Right renal cortex interstitium (tissue), 3 donors: ENCODE data around the gene DPH3. TPM values are rescaled to one million over a fixed set of nuclear protein-coding genes. Genes with fewer than 3 reads are reported as not detected.

Experiments
- DNase-seq, 3 donors: peaks; one replicate each; pipeline ENCODE4 v3.0.0-alpha.2; 2013; ENCODE audit warnings: low read depth in 3 of 3, low spot score in 2 of 3
- polyA plus RNA-seq, 3 donors: library from polyadenylated mRNA; unstranded; fragments of 120-200 nt; gene quantifications; one replicate each; pipeline ENCODE4 v1.2.1, GENCODE V29; 2013; ENCODE audit not compliant: insufficient read length in 3 of 3

DPH3 gene
- polyA plus RNA-seq, 3 donors: 27.8 to 29.3 (median 27.8) TPM

DNA sequence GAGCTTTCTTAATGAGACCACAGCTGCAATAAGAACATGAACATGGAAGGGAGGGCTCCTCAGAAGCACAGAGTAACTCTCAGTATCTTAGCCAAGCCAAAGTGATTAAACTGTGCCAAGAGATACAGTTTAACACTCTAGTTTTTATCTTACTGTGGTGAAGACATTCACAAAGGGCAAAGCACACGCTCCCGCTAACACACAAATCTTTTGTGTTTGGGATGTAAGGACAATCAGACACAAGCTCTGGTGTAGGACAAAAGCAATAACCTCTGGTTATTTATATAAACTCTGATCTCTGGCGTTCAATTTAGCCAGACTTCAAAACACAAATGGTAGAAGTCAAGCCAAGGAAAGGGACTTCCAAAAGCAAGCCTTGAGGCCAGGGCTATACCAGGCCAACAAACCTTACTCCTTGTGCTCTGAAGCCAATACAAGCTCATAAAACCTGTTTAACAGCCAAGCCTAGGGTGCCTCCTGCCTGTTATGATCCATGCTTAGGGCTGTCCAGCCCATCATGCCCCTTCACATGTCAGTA is 27.8 kb downstream of the DPH3 start:
- no peak for DNase-seq

DNA sequence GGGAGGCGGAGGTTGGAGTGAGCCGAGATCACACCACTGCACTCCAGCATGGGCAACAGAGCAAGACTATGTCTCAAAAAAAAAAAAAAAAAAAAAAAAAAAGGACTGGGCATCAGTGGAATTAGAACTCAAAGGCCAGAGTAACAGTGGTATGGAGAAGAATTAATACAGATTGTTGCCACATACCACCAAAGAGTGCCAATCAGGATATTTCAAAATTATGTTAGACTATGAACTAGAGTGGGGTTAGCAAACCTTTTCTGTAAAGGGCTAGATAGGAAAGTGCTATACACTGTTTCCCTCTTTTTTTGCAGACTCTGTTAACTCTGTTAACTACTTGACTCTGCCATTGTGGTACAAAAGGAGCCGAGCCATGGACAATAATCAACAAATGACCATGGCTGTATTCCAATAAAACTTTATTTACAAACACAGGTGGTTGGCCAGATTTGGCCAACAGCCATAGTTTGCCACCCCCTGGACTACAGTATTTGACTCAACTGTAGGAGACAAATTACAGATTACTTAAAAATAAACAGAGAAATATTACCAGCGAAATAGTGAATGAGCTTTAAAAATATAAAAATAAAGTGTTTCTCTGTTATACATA is 28.6 kb downstream of the DPH3 start:
- DNase-seq: no peak

DNA sequence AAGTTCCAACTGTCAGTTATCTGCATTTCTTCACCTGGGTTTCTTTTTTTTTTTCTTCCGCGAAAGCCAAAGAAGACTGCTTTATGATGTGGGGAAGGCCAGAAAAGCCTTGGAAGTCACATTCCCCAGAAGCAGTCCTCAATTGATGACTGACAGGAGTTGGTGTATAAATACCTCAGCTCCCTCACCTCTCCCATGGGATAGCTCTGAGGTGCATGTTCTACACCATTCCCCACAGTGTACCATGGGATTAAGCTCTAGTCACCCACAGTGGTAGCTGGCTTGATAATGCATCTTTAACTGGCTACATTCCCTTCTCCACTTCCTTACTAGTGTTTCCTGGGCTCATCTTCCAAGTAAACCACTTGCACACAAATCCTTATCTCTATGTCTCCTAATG is 30.5 kb downstream of the DPH3 start:
- no peak for DNase-seq

GRCh38 chr3:16233806-16234205 is 30.9 kb downstream of the DPH3 start:
- DNase-seq: no peak

DNA sequence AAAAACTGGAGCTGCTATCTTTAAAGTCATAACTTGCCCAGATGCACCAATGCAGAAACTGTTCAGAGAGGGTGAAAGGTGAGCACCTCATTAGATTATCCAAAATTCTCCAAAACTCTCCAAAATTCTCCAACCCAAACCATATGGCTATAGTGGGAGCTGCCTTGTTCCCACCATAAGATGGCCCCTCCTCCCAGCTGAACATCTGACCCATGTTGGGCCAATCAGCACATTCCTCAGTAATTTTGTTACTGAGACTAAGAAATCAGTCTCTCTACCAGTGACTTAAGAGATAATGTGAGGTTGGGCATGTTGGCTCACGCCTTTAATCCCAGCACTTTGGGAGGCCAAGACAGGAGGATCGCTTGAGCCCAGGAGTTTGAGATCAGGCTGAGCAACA is 32.8 kb downstream of the DPH3 start:
- DNase-seq: no peak

GRCh38 chr3:16229681-16230080 is 35.1 kb downstream of the DPH3 start:
- DNase-seq: no peak

DNA sequence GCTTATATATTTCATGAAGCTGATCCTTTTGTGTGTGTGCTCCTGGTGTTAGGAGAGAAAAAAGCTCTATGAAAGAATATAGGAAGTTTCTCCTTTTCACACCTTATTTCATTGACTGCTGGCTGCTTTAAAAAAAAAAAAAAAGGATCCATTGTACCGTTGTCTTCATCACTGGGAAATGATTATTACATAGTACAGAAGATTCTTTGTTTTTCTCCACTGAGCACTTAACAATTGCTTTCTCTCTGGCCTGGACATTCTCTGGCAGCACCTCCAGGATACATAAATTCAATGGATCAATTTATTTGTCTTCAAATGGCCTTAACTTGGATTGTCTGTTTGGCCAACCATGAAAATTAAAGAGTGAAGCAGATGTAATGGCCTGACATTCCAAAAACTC is 37.2 kb downstream of the DPH3 start:
- no peak for DNase-seq

DNA sequence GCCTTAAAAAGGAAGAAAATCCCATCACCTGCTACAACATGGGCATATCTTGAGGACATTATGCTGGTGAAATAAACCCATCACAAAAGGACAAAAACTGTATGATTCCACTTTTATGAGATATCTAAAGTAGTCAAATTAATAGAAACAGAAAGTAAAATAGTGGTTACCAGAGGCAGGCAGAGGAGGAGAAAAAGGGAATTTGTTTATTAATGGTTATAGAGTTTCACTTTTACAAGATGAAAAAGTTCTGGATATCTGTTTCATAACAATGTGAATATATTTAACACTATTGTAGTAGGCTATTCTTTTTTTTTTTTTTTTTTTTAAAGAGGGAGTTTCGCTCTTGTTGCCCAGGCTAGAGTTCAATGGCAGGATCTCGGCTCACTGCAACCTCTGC is 40.4 kb downstream of the DPH3 start:
- no peak for DNase-seq

DNA sequence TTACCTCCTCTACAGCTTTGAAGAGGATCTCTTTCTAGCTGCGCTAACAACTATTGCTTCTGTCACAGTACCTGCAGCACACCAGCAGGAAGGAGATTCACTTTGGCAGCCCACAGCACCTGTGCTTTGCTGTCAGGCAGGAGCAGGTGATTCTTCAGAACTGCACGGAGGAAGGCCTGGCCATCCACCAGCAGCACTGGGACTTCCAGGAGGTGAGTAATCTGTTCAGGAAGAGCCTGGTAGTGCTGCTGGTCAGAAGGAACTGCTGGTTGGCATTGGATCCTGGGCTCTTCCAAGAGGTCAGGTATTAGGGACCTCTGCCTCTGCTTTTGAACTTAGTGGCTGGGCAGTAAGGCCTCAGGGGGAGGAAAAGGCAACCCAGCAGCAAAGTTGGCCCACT is 42.2 kb downstream of the DPH3 start:
- no peak for DNase-seq

GRCh38 chr3:16221990-16222389 is 42.8 kb downstream of the DPH3 start:
- DNase-seq: no peak

GRCh38 chr3:16219777-16220176 is 45.0 kb downstream of the DPH3 start:
- DNase-seq: no peak

GRCh38 chr3:16216373-16216935 is 48.3 kb downstream of the DPH3 start:
- no peak for DNase-seq

DNA sequence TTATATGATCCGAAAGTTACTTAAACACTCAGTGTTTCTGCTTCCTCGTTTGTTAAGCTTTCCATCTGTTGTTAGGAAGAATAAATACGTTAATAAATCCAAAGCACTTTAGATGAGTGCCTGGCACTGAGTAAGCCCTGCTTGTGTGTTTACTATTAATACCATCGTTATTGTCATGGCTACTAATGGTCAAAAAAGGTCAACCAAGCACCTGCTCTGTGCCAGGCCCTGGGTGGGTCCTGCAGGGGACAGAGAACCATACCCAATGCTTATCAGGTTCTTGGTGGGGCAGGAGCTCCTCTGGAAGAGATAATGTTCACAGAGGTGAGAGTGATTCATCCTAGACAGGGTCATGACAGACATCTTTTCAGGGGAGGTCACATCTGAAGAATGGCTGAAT is 50.4 kb downstream of the DPH3 start:
- DNase-seq: no peak

DNA sequence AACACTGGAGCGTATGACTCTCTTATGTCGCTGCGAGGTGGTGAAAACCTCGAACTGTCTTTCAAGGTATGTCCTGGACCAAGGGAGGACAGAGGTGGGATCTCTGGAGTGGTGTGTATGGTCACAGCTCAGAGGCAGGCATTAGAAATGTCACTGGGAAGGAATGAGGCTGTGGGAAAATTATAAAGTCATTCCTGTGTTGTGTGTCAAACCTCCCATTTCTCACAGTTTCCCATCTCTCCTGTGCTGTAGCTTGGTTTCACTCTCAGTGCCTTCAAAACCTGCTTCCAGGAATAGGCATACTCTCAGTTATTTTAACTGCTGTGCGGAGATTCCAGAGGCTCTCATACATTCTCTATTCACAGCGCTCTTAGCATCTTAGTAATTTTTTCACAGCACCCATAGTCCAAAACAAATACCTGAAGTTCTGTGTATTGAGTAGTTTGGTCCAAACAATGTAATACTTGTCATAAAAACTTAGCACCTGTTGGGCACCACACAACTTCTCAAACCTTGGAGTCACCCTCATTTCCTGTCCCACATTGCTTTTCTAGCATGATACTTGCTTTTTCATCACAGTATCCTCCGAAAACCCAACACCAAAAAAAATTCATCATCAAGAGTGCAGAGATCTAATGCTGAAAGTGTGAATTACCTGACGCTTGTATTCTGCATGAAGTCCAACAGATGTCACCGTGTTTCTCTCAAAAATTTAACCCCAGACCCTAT is 53.4 kb downstream of the DPH3 start:
- no peak for DNase-seq

Other genes with a start within 250 kb of the DPH3 start
- 1 to 10 TPM; 1.7 to 3.1 (median 2.4) TPM for gene GALNT15, start 90.3 kb downstream of the DPH3 start, polyA plus RNA-seq
- gene OXNAD1, start 269 bp upstream of the DPH3 start, polyA plus RNA-seq: 10 to 100 TPM; 16.4 to 18.2 (median 16.9) TPM
- 10 to 100 TPM; 30.2 to 33.6 (median 31.5) TPM for gene RFTN1, start 248.8 kb upstream of the DPH3 start, polyA plus RNA-seq